T-helper 17 cell (primary cell): ENCODE measurements around the gene RTEL1. TPM values are rescaled to one million over a fixed set of nuclear protein-coding genes. Genes with fewer than 3 reads are reported as not detected.
A peak's percentile ranks its signal among the peaks of the same experiment; 100 is the strongest.

ENCODE experiments used
- ATAC-seq: fragments of 150-1000 bp; cut with Tn5 transposase; 2 replicates; pipeline ENCODE4 v1.10.0; 2021; ENCODE audit warnings: mild to moderate bottlenecking, moderate library complexity
- DNase-seq, 3 donors: peaks; one replicate each; pipeline versions ENCODE4 v3.0.0 to v3.0.0-alpha.2; 2020 to 2021
- H3K9me3 ChIP-seq: one replicate; pipeline ENCODE4 v1.7.0; 2013; ENCODE audit warnings: low read length, mild to moderate bottlenecking; ENCODE audit not compliant: control insufficient read depth, poor library complexity, severe bottlenecking
- H3K27ac Mint-ChIP-seq: one replicate; pipeline ENCODE4 v1.8.0; 2022; ENCODE audit warnings: mild to moderate bottlenecking, moderate library complexity, mixed read lengths
- H3K27me3 Mint-ChIP-seq: one replicate; pipeline ENCODE4 v1.8.0; 2022; ENCODE audit warnings: mixed read lengths
- H3K36me3 Mint-ChIP-seq: one replicate; pipeline ENCODE4 v1.8.0; 2022; ENCODE audit warnings: low read depth, mixed read lengths
- H3K4me1 Mint-ChIP-seq: one replicate; pipeline ENCODE4 v1.8.0; 2022; ENCODE audit warnings: mild to moderate bottlenecking, mixed read lengths
- H3K4me3 Mint-ChIP-seq: one replicate; pipeline ENCODE4 v1.8.0; 2022; ENCODE audit warnings: mild to moderate bottlenecking, moderate library complexity, mixed read lengths
- total RNA-seq, 4 donors: library from RNA in 2 of 4; stranded (reverse) in 2 of 4; gene quantifications; one replicate each; pipeline ENCODE4 v1.2.3 and lab custom pipeline; 2022 to 2026

The RTEL1 gene
- total RNA-seq, 2 donors from 2014 or later: 30.7 to 35.0 TPM

- Mint-ChIP-seq H3K4me3 (no peak overlapping the region), H3K27ac (no peak overlapping the region), H3K36me3 (no peaks in the 10 kb centered on the region), H3K27me3 (no peaks in the 10 kb centered on the region), H3K4me1 (peaks cover 4% of the 10 kb centered on the region)
- no peaks in the 10 kb centered on the region for H3K9me3 ChIP-seq
- ATAC-seq: no peak
- DNase-seq: no peak
Measured at GRCh38 chr20:63675681-63676368, 17.7 kb downstream of the RTEL1 start.

GRCh38 chr20:63678071-63678470 is 20.0 kb downstream of the RTEL1 start:
- Mint-ChIP-seq H3K4me3 (no peak overlapping the region), H3K4me1 (peaks cover 2% of the 10 kb centered on the region), H3K27me3 (no peaks in the 10 kb centered on the region), H3K36me3 (no peaks in the 10 kb centered on the region), H3K27ac (no peak overlapping the region)
- DNase-seq (no peak), ATAC-seq (no peak)
- no peaks in the 10 kb centered on the region for H3K9me3 ChIP-seq

- Mint-ChIP-seq H3K4me3 (no peak overlapping the region), H3K27me3 (no peaks in the 10 kb centered on the region), H3K4me1 (peaks cover 2% of the 10 kb centered on the region), H3K27ac (no peak overlapping the region), H3K36me3 (no peaks in the 10 kb centered on the region)
- DNase-seq (no peak), ATAC-seq (no peak)
- no peaks in the 10 kb centered on the region for H3K9me3 ChIP-seq
Measured at GRCh38 chr20:63678667-63679465, 20.8 kb downstream of the RTEL1 start.

- H3K36me3 Mint-ChIP-seq: no peaks in the 10 kb centered on the region
- H3K4me3 Mint-ChIP-seq: no peak overlapping the region
- H3K27me3 Mint-ChIP-seq: no peaks in the 10 kb centered on the region
- no peak overlapping the region for H3K27ac Mint-ChIP-seq
- ATAC-seq: no peak
- H3K4me1 Mint-ChIP-seq: peaks cover 2% of the 10 kb centered on the region
- no peaks in the 10 kb centered on the region for H3K9me3 ChIP-seq
- DNase-seq: no peak
Measured at GRCh38 chr20:63679799-63680305, 21.7 kb downstream of the RTEL1 start.

- no peaks in the 10 kb centered on the region for H3K9me3 ChIP-seq
- Mint-ChIP-seq H3K4me1 (peaks cover 2% of the 10 kb centered on the region), H3K27ac (no peak overlapping the region), H3K4me3 (no peak overlapping the region), H3K27me3 (no peaks in the 10 kb centered on the region), H3K36me3 (no peaks in the 10 kb centered on the region)
- no peak for DNase-seq
- ATAC-seq: no peak
Measured at GRCh38 chr20:63680427-63680826, 22.3 kb downstream of the RTEL1 start.

DNA sequence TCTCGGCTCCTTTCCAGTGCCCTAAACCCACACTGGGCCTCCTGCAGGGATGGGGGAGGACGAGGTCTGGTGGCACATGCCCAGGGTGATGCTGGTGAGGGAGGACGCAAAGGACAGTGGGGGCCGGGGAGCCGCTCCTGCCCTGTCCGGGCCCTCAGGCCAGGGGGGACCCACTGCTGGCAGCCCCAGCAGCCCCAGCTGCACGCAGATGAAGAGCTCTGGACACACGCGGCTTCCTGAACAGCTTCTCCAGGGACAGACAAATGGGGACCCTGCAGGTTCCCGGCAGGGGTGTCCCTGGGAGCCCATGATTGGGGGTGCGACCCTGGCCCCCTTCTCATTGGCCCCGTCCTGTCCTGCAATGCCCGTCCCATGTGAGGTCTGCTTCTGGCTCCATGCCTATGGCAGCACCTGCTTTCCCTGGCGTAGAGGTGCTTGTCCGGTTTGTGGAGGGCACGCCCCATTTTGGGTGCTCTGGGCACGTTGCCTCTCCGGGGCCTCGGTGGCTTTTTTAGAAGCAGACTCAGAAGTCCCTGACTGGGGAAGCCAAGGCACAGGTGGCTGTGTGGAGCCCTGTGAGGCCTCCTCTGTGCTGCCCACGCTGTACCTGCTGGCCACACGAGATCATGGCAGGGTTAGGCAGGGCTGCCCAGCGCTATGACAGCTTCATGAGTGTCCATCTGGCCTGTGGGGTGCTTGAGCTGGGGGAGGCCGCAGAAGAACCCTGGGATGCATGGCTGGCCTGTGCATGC is 22.9 kb downstream of the RTEL1 start:
- no peaks in the 10 kb centered on the region for H3K9me3 ChIP-seq
- Mint-ChIP-seq H3K4me3 (no peak overlapping the region), H3K36me3 (no peaks in the 10 kb centered on the region), H3K27me3 (no peaks in the 10 kb centered on the region), H3K4me1 (peaks cover 2% of the 10 kb centered on the region), H3K27ac (no peak overlapping the region)
- ATAC-seq: no peak
- no peak for DNase-seq

DNA sequence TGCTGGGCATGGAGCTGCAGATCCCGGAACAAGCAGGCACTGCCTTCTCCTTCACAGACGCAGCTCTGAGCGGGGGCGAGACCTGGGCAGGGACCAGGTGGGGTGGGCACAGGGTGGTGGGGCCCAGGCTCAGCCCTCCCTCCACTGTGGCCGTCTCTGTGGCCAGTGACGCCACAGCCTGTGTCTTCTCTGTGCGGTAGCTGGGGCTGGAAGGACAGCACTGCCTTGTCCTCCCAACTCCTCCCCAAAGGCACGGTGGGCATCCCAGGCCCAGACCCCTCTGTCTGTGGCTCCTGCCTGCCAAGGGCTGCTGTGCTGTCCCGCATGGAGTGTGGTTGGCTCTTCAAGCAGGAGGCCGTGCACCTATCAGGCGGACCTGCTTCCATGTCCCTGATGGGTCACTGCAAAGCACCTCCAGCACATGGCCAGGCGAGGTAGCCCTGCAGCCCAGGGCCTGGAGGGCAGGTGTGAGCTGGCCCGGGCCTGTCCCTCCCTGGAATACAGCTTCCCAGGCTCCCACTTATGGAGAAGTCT is 23.6 kb downstream of the RTEL1 start:
- no peaks in the 10 kb centered on the region for H3K36me3 Mint-ChIP-seq
- H3K4me1 Mint-ChIP-seq: peaks cover 2% of the 10 kb centered on the region
- no peak overlapping the region for H3K27ac Mint-ChIP-seq
- no peak for ATAC-seq
- H3K27me3 Mint-ChIP-seq: no peaks in the 10 kb centered on the region
- no peak for DNase-seq
- H3K4me3 Mint-ChIP-seq: no peak overlapping the region
- H3K9me3 ChIP-seq: no peaks in the 10 kb centered on the region

GRCh38 chr20:63682384-63683139 is 24.4 kb downstream of the RTEL1 start:
- Mint-ChIP-seq H3K4me3 (no peak overlapping the region), H3K27me3 (no peaks in the 10 kb centered on the region), H3K27ac (no peak overlapping the region), H3K4me1 (peaks cover 5% of the 10 kb centered on the region), H3K36me3 (no peaks in the 10 kb centered on the region)
- H3K9me3 ChIP-seq: no peaks in the 10 kb centered on the region
- DNase-seq (no peak), ATAC-seq (no peak)

DNA sequence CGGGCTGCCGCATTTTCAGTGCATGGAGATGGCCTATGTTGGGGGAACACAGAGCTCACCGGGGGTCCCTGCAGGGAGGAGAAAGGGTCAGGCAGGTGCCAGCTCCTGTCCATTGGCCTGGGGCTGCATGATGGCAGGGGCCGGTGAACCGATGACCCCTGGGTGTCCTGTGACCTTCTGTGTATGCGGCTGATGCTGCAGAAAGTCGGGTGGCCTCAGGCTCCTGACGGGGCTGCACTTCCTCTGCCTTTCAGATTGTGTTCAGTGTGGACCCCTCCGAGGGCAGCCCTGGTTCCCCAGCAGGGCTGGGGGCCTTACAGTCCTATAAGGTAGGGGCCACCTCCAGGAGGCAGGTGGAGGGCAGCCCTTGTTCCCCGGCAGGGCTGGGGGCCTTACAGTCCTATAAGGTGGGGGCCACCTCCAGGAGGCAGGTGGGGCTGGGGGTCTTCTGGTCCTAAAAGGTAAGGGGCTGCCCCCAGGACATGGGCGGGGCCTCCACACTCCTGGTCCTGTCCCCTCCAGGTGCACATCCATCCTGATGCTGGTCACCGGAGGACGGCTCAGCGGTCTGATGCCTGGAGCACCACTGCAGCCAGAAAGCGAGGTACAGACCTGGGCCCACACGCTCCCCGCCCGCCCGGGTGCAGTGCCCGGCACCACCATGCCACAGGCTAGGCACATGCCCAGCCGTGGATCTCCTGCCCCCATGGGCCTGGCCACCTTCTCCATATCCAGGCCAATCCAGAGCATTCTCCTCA is 27.3 kb downstream of the RTEL1 start:
- no peaks in the 10 kb centered on the region for H3K27me3 Mint-ChIP-seq
- H3K9me3 ChIP-seq: no peaks in the 10 kb centered on the region
- ATAC-seq (no peak), DNase-seq (no peak)
- H3K27ac Mint-ChIP-seq: no peak overlapping the region
- H3K36me3 Mint-ChIP-seq: no peaks in the 10 kb centered on the region
- peaks cover 2% of the 10 kb centered on the region for H3K4me1 Mint-ChIP-seq
- H3K4me3 Mint-ChIP-seq: no peak overlapping the region

- Mint-ChIP-seq H3K4me1 (peaks cover 2% of the 10 kb centered on the region), H3K36me3 (no peaks in the 10 kb centered on the region), H3K4me3 (no peak overlapping the region), H3K27me3 (no peaks in the 10 kb centered on the region), H3K27ac (peak overlapping the region; percentile 34)
- no peaks in the 10 kb centered on the region for H3K9me3 ChIP-seq
- ATAC-seq (no peak), DNase-seq (no peak)
Measured at GRCh38 chr20:63686094-63686491, 28.0 kb downstream of the RTEL1 start.

DNA sequence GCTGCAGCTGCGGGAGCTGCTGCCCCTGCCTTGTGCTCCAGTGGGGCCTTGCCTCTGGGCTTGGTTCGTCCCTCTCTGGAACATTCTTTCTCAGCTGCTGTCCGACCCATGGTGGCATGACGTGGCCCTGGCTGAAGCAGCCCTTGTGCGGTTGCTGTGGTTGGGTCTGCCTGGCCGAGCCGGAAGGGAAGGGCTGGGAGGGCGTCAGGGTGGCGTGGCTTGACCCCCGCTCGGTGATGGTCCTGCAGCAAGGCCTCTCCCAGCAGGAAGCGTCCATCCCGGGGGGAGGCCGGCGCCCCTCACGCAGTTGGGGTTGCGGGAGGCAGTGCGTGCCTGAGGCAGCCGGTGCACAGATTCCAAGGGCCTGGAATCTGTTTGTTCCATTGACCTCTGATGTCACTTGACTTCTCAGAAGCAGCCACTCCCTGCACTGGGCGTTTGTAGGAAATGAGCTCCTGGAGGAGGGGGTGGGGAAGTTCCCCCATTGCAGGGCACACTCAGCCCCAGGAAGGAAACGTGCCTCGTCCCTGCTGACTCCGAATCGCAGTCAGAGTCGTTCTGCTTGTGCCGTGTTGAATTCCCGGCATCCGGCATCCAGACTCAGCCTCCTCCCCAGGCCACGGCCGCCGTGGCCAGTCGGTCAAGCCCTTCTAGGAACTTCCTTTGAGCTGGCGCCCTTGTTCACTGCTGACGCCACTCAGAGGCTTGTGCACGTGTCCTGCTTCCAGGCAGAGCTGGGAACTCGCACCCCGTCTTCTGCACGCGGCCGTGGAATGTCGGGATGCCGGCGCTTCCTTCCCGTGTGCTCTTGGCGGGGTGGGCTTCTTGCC is 28.6 kb downstream of the RTEL1 start:
- H3K27ac Mint-ChIP-seq: peak overlapping the region; percentile 34
- no peaks in the 10 kb centered on the region for H3K9me3 ChIP-seq
- peaks cover 2% of the 10 kb centered on the region for H3K4me1 Mint-ChIP-seq
- DNase-seq (no peak), ATAC-seq (peak; percentile 57)
- no peaks in the 10 kb centered on the region for H3K27me3 Mint-ChIP-seq
- no peaks in the 10 kb centered on the region for H3K36me3 Mint-ChIP-seq
- peak overlapping the region; percentile 36 for H3K4me3 Mint-ChIP-seq
